ENCODE results near the gene CS.

Gene CS

DNA sequence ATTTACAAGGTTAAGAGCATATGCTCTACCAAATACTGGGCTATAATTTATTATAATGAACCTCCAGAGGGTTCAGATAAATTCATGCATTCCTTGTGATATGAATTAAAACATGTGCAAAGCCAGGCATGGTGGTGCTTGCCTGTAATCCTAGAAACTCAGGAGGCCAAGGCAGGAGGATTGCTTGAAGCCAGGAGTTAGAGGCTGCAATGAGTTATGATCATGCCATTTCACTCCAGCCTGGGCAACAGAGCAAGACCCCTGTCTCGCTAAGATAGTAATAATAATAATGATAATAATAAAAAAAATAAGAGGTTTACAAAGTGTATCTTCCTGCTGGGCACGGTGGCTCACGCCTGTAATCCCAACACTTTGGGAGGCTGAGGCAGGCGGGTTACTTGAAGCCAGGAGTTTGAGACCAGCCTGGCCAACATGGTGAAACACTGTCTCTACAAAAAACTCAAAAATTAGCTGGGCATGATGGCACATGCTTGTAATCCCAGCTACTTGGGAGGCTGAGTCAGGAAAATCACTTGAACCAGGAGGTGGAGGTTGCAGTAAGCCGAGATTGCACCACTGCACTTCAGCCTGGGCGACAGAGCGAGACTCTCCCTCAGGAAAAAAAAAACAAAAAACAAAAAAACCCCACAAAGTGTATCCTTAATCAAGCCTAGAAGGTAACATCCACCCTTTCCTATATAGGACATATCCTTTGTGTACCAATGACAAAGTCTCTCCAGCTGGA, 7.3 kb upstream of the CS start:
- no peak overlapping the region for H3K4me3 ChIP-seq (replicated peaks; ENCODE audit: insufficient read depth, low read length)
- H3K27ac ChIP-seq (replicated peaks): no peak overlapping the region
- TF ChIP-seq POLR2AphosphoS5 (IDR thresholded peaks at IDR 0.05; ENCODE audit: low read depth): no peak
- no peak for TF ChIP-seq SPI1 (IDR thresholded peaks at IDR 0.05; ENCODE audit: borderline replicate concordance, low read depth)
- TF ChIP-seq, protein P1, sequence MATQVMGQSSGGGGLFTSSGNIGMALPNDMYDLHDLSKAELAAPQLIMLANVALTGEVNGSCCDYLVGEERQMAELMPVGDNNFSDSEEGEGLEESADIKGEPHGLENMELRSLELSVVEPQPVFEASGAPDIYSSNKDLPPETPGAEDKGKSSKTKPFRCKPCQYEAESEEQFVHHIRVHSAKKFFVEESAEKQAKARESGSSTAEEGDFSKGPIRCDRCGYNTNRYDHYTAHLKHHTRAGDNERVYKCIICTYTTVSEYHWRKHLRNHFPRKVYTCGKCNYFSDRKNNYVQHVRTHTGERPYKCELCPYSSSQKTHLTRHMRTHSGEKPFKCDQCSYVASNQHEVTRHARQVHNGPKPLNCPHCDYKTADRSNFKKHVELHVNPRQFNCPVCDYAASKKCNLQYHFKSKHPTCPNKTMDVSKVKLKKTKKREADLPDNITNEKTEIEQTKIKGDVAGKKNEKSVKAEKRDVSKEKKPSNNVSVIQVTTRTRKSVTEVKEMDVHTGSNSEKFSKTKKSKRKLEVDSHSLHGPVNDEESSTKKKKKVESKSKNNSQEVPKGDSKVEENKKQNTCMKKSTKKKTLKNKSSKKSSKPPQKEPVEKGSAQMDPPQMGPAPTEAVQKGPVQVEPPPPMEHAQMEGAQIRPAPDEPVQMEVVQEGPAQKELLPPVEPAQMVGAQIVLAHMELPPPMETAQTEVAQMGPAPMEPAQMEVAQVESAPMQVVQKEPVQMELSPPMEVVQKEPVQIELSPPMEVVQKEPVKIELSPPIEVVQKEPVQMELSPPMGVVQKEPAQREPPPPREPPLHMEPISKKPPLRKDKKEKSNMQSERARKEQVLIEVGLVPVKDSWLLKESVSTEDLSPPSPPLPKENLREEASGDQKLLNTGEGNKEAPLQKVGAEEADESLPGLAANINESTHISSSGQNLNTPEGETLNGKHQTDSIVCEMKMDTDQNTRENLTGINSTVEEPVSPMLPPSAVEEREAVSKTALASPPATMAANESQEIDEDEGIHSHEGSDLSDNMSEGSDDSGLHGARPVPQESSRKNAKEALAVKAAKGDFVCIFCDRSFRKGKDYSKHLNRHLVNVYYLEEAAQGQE (IDR thresholded peaks at IDR 0.05; ENCODE audit: insufficient replicate concordance, low read depth): no peak
- TF ChIP-seq, protein P2, sequence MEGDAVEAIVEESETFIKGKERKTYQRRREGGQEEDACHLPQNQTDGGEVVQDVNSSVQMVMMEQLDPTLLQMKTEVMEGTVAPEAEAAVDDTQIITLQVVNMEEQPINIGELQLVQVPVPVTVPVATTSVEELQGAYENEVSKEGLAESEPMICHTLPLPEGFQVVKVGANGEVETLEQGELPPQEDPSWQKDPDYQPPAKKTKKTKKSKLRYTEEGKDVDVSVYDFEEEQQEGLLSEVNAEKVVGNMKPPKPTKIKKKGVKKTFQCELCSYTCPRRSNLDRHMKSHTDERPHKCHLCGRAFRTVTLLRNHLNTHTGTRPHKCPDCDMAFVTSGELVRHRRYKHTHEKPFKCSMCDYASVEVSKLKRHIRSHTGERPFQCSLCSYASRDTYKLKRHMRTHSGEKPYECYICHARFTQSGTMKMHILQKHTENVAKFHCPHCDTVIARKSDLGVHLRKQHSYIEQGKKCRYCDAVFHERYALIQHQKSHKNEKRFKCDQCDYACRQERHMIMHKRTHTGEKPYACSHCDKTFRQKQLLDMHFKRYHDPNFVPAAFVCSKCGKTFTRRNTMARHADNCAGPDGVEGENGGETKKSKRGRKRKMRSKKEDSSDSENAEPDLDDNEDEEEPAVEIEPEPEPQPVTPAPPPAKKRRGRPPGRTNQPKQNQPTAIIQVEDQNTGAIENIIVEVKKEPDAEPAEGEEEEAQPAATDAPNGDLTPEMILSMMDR (IDR thresholded peaks at IDR 0.05; ENCODE audit: insufficient read depth, low read length): no peak
- no peak for TF ChIP-seq GABPA (IDR thresholded peaks at IDR 0.05; ENCODE audit: low read depth)
- H3K27me3 ChIP-seq (ENCODE audit: insufficient read depth, poor library complexity, severe bottlenecking): no peaks in the 10 kb centered on the region
- no peak for DNase-seq (ENCODE audit: low read depth in 1 of 2, low spot score in 1 of 2)

DNA sequence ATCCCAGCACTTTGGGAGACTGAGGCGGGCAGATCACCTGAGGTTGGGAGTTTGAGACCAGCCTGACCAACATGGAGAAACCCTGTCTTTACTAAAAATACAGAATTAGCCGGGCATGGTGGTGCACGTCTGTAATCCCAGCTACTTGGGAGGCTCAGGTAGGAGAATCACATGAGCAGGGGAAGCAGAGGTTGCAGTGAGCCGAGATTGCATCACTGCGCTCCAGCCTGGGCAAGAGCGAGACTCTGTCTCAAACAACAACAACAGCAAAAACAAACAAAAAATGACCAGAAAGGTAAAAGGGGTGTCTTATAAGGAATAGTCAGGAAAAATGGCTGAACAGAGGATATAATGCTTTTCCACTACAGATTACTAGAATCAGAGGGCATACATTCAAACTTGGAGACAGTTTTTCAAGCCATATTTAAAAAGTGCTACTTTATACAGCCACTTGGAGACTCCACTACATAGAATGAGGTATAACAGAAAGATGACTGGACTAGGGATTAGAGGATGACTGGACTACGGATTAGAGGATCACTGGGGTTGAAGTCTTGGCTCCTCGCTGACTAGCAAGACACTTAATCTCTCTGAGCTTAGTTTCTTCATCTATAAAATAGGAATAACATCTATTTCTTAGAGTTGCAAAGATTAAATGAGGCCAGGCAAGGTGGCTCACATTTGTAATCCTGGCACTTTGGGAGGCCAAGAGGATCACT, 4.9 kb upstream of the CS start:
- DNase-seq (ENCODE audit: low read depth in 1 of 2, low spot score in 1 of 2): no peak
- Histone ChIP-seq H3K27ac (replicated peaks) (no peak overlapping the region), H3K4me3 (replicated peaks; ENCODE audit: insufficient read depth, low read length) (no peak overlapping the region), H3K27me3 (ENCODE audit: insufficient read depth, poor library complexity, severe bottlenecking) (no peaks in the 10 kb centered on the region)
- TF ChIP-seq, protein P2 (IDR thresholded peaks at IDR 0.05; ENCODE audit: insufficient read depth, low read length): no peak
- no peak for TF ChIP-seq SPI1 (IDR thresholded peaks at IDR 0.05; ENCODE audit: borderline replicate concordance, low read depth)
- no peak for TF ChIP-seq POLR2AphosphoS5 (IDR thresholded peaks at IDR 0.05; ENCODE audit: low read depth)
- TF ChIP-seq, protein P1 (IDR thresholded peaks at IDR 0.05; ENCODE audit: insufficient replicate concordance, low read depth): no peak

DNA sequence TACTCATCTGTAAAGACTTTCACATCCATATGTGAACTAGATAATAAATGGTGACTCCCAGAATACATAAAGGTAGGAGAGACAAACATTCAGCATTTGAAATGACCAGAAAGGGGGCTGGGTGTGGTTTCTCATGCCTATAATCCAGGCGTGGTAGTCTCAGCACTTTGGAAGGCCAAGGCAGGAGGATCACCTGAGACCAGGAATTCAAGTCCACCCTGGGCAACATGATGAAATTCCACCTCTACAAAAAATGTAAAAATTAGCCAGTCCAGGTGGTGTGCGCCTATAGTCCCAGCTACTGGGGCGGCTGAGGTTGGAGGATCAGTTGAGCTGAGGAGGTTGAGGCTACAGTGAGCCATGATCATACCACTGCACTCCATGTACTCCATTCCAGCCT, 4.1 kb upstream of the CS start:
- Histone ChIP-seq H3K27ac (replicated peaks) (no peak overlapping the region), H3K27me3 (ENCODE audit: insufficient read depth, poor library complexity, severe bottlenecking) (no peaks in the 10 kb centered on the region), H3K4me3 (replicated peaks; ENCODE audit: insufficient read depth, low read length) (no peak overlapping the region)
- no peak for TF ChIP-seq GABPA (IDR thresholded peaks at IDR 0.05; ENCODE audit: low read depth)
- TF ChIP-seq POLR2AphosphoS5 (IDR thresholded peaks at IDR 0.05; ENCODE audit: low read depth): no peak
- TF ChIP-seq SPI1 (IDR thresholded peaks at IDR 0.05; ENCODE audit: borderline replicate concordance, low read depth): no peak
- TF ChIP-seq, protein P1 (IDR thresholded peaks at IDR 0.05; ENCODE audit: insufficient replicate concordance, low read depth): no peak
- TF ChIP-seq, protein P2 (IDR thresholded peaks at IDR 0.05; ENCODE audit: insufficient read depth, low read length): no peak
- DNase-seq (ENCODE audit: low read depth in 1 of 2, low spot score in 1 of 2): no peak
